Spleen (tissue), 3 donors: ENCODE measurements around the gene SENP7.

Source experiments
- POLR2A ChIP-seq, 3 donors: fragments of 450-650 bp; IDR thresholded peaks; one replicate each; pipeline ENCODE4 v1.5.1; 2017; ENCODE audit warnings: antibody characterized with exemption in 3 of 3, mild to moderate bottlenecking in 1 of 3
- POLR2AphosphoS5 ChIP-seq, 3 donors: sonication (generic); formaldehyde crosslinking; IDR thresholded peaks; one replicate each; pipeline ENCODE4 v1.5.1; 2017; ENCODE audit warnings: antibody characterized with exemption in 3 of 3

GRCh38 chr3:101303836-101304235 is 209.2 kb downstream of the SENP7 start:
- TF ChIP-seq POLR2AphosphoS5 (IDR thresholded peaks at IDR 0.05) = no peak
- no peak for TF ChIP-seq POLR2A (IDR thresholded peaks at IDR 0.05)
